Measurements from ENCODE around the gene LXN. TPM values are rescaled to one million over a fixed set of nuclear protein-coding genes. Genes with fewer than 3 reads are reported as not detected.

Gene LXN
- total and polyA plus RNA-seq, 2 of the 8 experiments (the other 6 are each of a cell fraction or from before 2014, with no cell fraction given) = 3.2 to 4.7 TPM

DNA sequence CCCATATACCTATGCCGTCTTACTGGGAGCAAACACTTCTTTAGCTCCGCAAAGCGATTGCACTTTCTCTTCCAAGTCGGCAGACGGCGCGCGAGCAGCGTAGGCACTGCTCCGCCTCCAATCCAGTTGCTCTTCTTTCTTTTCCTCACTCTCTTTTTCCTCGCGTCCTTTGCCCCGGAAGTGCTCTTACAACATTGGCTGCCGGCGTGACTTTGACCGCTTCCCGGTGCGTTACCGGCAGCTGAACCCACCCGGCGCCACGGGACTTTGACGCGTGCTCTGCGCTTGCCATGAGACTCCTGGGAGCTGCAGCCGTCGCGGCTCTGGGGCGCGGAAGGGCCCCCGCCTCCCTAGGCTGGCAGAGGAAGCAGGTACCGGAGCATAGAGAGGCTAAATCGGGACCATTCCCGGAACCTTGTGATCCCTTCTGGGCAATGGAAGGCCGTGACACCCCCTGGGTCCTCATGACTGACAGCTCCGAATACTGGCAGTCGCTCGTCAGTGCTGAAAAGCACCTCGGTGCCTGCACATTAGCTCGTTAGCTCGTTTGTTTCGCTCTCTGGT lies 28.0 kb downstream of the LXN start, which contains the start of gene GFM1 (continued):
- TF ChIP-seq, protein P1, sequence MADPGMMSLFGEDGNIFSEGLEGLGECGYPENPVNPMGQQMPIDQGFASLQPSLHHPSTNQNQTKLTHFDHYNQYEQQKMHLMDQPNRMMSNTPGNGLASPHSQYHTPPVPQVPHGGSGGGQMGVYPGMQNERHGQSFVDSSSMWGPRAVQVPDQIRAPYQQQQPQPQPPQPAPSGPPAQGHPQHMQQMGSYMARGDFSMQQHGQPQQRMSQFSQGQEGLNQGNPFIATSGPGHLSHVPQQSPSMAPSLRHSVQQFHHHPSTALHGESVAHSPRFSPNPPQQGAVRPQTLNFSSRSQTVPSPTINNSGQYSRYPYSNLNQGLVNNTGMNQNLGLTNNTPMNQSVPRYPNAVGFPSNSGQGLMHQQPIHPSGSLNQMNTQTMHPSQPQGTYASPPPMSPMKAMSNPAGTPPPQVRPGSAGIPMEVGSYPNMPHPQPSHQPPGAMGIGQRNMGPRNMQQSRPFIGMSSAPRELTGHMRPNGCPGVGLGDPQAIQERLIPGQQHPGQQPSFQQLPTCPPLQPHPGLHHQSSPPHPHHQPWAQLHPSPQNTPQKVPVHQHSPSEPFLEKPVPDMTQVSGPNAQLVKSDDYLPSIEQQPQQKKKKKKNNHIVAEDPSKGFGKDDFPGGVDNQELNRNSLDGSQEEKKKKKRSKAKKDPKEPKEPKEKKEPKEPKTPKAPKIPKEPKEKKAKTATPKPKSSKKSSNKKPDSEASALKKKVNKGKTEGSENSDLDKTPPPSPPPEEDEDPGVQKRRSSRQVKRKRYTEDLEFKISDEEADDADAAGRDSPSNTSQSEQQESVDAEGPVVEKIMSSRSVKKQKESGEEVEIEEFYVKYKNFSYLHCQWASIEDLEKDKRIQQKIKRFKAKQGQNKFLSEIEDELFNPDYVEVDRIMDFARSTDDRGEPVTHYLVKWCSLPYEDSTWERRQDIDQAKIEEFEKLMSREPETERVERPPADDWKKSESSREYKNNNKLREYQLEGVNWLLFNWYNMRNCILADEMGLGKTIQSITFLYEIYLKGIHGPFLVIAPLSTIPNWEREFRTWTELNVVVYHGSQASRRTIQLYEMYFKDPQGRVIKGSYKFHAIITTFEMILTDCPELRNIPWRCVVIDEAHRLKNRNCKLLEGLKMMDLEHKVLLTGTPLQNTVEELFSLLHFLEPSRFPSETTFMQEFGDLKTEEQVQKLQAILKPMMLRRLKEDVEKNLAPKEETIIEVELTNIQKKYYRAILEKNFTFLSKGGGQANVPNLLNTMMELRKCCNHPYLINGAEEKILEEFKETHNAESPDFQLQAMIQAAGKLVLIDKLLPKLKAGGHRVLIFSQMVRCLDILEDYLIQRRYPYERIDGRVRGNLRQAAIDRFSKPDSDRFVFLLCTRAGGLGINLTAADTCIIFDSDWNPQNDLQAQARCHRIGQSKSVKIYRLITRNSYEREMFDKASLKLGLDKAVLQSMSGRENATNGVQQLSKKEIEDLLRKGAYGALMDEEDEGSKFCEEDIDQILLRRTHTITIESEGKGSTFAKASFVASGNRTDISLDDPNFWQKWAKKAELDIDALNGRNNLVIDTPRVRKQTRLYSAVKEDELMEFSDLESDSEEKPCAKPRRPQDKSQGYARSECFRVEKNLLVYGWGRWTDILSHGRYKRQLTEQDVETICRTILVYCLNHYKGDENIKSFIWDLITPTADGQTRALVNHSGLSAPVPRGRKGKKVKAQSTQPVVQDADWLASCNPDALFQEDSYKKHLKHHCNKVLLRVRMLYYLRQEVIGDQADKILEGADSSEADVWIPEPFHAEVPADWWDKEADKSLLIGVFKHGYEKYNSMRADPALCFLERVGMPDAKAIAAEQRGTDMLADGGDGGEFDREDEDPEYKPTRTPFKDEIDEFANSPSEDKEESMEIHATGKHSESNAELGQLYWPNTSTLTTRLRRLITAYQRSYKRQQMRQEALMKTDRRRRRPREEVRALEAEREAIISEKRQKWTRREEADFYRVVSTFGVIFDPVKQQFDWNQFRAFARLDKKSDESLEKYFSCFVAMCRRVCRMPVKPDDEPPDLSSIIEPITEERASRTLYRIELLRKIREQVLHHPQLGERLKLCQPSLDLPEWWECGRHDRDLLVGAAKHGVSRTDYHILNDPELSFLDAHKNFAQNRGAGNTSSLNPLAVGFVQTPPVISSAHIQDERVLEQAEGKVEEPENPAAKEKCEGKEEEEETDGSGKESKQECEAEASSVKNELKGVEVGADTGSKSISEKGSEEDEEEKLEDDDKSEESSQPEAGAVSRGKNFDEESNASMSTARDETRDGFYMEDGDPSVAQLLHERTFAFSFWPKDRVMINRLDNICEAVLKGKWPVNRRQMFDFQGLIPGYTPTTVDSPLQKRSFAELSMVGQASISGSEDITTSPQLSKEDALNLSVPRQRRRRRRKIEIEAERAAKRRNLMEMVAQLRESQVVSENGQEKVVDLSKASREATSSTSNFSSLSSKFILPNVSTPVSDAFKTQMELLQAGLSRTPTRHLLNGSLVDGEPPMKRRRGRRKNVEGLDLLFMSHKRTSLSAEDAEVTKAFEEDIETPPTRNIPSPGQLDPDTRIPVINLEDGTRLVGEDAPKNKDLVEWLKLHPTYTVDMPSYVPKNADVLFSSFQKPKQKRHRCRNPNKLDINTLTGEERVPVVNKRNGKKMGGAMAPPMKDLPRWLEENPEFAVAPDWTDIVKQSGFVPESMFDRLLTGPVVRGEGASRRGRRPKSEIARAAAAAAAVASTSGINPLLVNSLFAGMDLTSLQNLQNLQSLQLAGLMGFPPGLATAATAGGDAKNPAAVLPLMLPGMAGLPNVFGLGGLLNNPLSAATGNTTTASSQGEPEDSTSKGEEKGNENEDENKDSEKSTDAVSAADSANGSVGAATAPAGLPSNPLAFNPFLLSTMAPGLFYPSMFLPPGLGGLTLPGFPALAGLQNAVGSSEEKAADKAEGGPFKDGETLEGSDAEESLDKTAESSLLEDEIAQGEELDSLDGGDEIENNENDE (IDR thresholded peaks at IDR 0.05; ENCODE audit: insufficient replicate concordance, low read length) = no peak
- TF ChIP-seq GABPA (IDR thresholded peaks at IDR 0.05; ENCODE audit: borderline replicate concordance, insufficient read depth, low read length) (peak; percentile 93), RNF2 (IDR thresholded peaks at IDR 0.05; ENCODE audit: borderline replicate concordance, low read depth, low read length, missing control alignments, poor library complexity, severe bottlenecking) (no peak), JUN (IDR thresholded peaks at IDR 0.05; ENCODE audit: low read depth, low read length) (no peak), SAP30 (IDR thresholded peaks at IDR 0.05; ENCODE audit: insufficient read depth, insufficient replicate concordance, low read length) (peak; percentile 82), CHD2 (IDR thresholded peaks at IDR 0.05; ENCODE audit: low read length) (peak; percentile 81), CBX5 (IDR thresholded peaks at IDR 0.05; ENCODE audit: low read depth, low read length) (no peak), SIRT6 (IDR thresholded peaks at IDR 0.05; ENCODE audit: low read length) (no peak), KDM5A (IDR thresholded peaks at IDR 0.05; ENCODE audit: low read length) (0 out of 2 replicates have a peak, but pooled peaks have one; percentile 18)
- TF ChIP-seq, protein P2, sequence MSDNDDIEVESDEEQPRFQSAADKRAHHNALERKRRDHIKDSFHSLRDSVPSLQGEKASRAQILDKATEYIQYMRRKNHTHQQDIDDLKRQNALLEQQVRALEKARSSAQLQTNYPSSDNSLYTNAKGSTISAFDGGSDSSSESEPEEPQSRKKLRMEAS (IDR thresholded peaks at IDR 0.05) = peak; percentile 88

All from H1 (cell line).